Parathyroid adenoma (tissue), 2 donors: ENCODE measurements around the gene OR2H2.

Experiments used
- H2AFZ ChIP-seq: fragments of 300-600 bp; sonication (generic); one replicate; pipeline ENCODE4 v1.7.0; 2017; ENCODE audit warnings: antibody characterized with exemption, mild to moderate bottlenecking
- H3K27ac ChIP-seq: fragments of 300-600 bp; sonication (generic); one replicate; pipeline ENCODE4 v1.7.0; 2017
- H3K27me3 ChIP-seq: fragments of 300-600 bp; sonication (generic); one replicate; pipeline ENCODE4 v1.7.0; 2017; ENCODE audit warnings: low read length; ENCODE audit not compliant: control insufficient read depth, insufficient read depth
- H3K36me3 ChIP-seq: fragments of 300-600 bp; sonication (generic); one replicate; pipeline ENCODE4 v1.7.0; 2017; ENCODE audit warnings: low read length; ENCODE audit not compliant: control insufficient read depth, insufficient read depth
- H3K4me1 ChIP-seq: fragments of 300-600 bp; sonication (generic); one replicate; pipeline ENCODE4 v1.7.0; 2017; ENCODE audit warnings: control low read depth
- H3K4me2 ChIP-seq: fragments of 300-600 bp; sonication (generic); one replicate; pipeline ENCODE4 v1.7.0; 2017; ENCODE audit warnings: low read length
- H3K4me3 ChIP-seq: fragments of 300-600 bp; sonication (generic); one replicate; pipeline ENCODE4 v1.7.0; 2017; ENCODE audit warnings: low read depth, low read length
- H3K79me2 ChIP-seq: fragments of 300-600 bp; sonication (generic); one replicate; pipeline ENCODE4 v1.7.0; 2017; ENCODE audit warnings: control low read depth
- H3K9ac ChIP-seq: fragments of 300-600 bp; sonication (generic); one replicate; pipeline ENCODE4 v1.7.0; 2017; ENCODE audit warnings: mild to moderate bottlenecking
- H3K9me3 ChIP-seq: fragments of 300-600 bp; sonication (generic); one replicate; pipeline ENCODE4 v1.7.0; 2017; ENCODE audit warnings: low read length; ENCODE audit not compliant: control insufficient read depth
- CTCF ChIP-seq: fragments of 300-600 bp; sonication (generic); IDR thresholded peaks from one replicate; pipeline ENCODE4 v1.7.0; 2017; ENCODE audit warnings: antibody characterized with exemption, mild to moderate bottlenecking
- donor health status: primary hyperparathyroidism.

The OR2H2 gene

GRCh38 chr6:29593199-29593855 lies 8.4 kb downstream of the OR2H2 start:
- Histone ChIP-seq H3K4me2 (no peak overlapping the region), H3K4me1 (no peaks in the 10 kb centered on the region), H2AFZ (no peak overlapping the region), H3K9me3 (no peaks in the 10 kb centered on the region), H3K9ac (no peak overlapping the region), H3K27me3 (no peaks in the 10 kb centered on the region), H3K36me3 (no peaks in the 10 kb centered on the region), H3K4me3 (no peak overlapping the region), H3K27ac (no peak overlapping the region), H3K79me2 (no peaks in the 10 kb centered on the region)
- TF ChIP-seq CTCF, result no peak

GRCh38 chr6:29596381-29596900 lies 11.5 kb downstream of the OR2H2 start:
- H3K9me3 ChIP-seq, result no peaks in the 10 kb centered on the region
- no peak overlapping the region for H3K9ac ChIP-seq
- H3K27me3 ChIP-seq, result no peaks in the 10 kb centered on the region
- H3K79me2 ChIP-seq, result no peaks in the 10 kb centered on the region
- no peak overlapping the region for H3K27ac ChIP-seq
- H3K36me3 ChIP-seq, result no peaks in the 10 kb centered on the region
- no peak overlapping the region for H3K4me2 ChIP-seq
- no peaks in the 10 kb centered on the region for H3K4me1 ChIP-seq
- no peak overlapping the region for H3K4me3 ChIP-seq
- H2AFZ ChIP-seq, result no peak overlapping the region
- no peak for TF ChIP-seq CTCF

GRCh38 chr6:29597184-29597583 lies 12.3 kb downstream of the OR2H2 start:
- H3K4me1 ChIP-seq, result no peaks in the 10 kb centered on the region
- no peaks in the 10 kb centered on the region for H3K36me3 ChIP-seq
- no peaks in the 10 kb centered on the region for H3K9me3 ChIP-seq
- no peaks in the 10 kb centered on the region for H3K79me2 ChIP-seq
- H3K27ac ChIP-seq, result no peak overlapping the region
- TF ChIP-seq CTCF, result no peak
- H2AFZ ChIP-seq, result no peak overlapping the region
- H3K4me2 ChIP-seq, result no peak overlapping the region
- no peak overlapping the region for H3K4me3 ChIP-seq
- H3K9ac ChIP-seq, result no peak overlapping the region
- H3K27me3 ChIP-seq, result no peaks in the 10 kb centered on the region

- no peak overlapping the region for H3K4me2 ChIP-seq
- no peak overlapping the region for H3K4me3 ChIP-seq
- H3K9me3 ChIP-seq, result no peaks in the 10 kb centered on the region
- no peaks in the 10 kb centered on the region for H3K36me3 ChIP-seq
- no peak overlapping the region for H3K9ac ChIP-seq
- no peaks in the 10 kb centered on the region for H3K4me1 ChIP-seq
- TF ChIP-seq CTCF, result no peak
- H3K27me3 ChIP-seq, result no peaks in the 10 kb centered on the region
- H3K27ac ChIP-seq, result no peak overlapping the region
- no peaks in the 10 kb centered on the region for H3K79me2 ChIP-seq
- H2AFZ ChIP-seq, result no peak overlapping the region
Measured at GRCh38 chr6:29598172-29598747, 13.3 kb downstream of the OR2H2 start.
